NCI-H2196 treated with DMSO at 0.1 percent for 48 hours (cell line): ENCODE results near the gene APOOL.
"Not testable (repeated sequence)": the region's sequence is repeated elsewhere in the genome, so short reads cannot be mapped to it uniquely, and the experiment has no call there.

Source experiments
- DNase-seq: peaks from one replicate; lab custom pipeline; 2025; ENCODE audit not compliant: unreplicated experiment; lab: John Stamatoyannopoulos, UW

The APOOL gene, protein sequence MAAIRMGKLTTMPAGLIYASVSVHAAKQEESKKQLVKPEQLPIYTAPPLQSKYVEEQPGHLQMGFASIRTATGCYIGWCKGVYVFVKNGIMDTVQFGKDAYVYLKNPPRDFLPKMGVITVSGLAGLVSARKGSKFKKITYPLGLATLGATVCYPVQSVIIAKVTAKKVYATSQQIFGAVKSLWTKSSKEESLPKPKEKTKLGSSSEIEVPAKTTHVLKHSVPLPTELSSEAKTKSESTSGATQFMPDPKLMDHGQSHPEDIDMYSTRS

DNA sequence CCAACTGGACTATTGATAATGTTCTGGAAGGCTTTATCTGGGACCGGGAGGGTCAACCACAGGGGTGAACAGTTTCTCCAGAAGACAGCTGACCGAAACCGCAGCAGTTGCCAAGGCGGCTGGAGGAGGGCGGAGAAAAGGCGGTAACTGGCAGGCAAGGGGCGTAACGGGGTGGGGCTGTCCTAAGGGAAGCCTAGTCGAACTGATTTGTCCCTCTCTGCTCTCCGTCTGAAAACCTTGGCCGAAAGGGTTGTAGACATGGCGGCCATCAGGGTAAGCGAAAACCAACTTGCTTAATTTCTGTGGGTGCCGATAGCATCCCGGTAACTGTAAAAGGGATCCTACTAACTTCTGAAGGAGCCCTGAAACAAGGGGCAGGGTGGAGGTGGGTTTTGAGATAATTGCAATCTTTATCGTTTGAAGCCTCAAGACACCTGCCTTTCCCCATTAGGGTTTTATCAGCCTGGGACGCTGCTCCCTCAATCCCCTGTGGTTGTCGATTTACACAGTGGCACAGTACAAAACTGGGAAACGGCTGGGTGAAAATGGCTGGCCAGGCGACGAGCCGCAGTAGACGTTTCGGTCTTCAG lies at the start of gene APOOL:
Gene APOOL (plus strand): TSS at position 223 of the 590 bp plus-strand sequence. CDS start 36 bp downstream, at position 259.
- peak; percentile 79 for DNase-seq

DNA sequence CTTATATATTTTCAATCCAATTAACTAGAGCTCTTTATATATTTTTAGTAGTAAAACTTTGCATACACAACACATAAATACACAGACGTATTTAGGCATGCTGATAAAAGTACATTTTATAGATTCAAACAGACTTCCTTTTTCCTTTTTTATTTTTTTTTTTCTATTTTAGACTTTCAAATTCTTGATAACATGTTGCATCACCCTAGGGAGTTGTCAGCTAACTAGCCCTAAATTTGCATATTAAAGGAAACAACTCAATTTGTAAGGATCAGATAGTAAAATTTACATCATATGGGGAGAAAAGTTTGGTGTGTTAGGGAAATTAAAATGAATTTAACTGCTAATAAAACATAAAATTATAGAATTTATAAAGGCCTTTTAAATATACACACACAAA lies 47.4 kb upstream of the APOOL start:
- DNase-seq = no peak

DNA sequence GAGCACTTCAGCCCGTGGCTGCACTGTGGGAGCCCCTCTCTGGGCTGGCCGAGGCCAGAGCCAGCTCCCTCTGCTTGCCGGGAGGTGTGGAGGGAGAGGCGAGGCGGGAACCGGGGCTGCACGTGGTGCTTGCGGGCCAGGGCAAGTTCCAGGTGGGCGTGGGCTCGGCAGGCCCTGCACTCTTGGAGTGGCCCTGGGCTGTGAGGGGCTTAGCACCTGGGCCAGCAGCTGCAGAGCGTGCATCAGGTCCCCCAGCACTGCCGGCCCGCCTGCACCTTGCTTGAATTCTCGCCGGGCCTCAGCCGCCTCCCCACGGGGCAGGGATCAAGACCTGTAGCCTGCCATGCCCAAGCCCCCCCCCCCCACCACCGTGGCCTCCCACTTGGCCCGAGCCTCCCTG lies 28.9 kb upstream of the APOOL start:
- no peak for DNase-seq

DNA sequence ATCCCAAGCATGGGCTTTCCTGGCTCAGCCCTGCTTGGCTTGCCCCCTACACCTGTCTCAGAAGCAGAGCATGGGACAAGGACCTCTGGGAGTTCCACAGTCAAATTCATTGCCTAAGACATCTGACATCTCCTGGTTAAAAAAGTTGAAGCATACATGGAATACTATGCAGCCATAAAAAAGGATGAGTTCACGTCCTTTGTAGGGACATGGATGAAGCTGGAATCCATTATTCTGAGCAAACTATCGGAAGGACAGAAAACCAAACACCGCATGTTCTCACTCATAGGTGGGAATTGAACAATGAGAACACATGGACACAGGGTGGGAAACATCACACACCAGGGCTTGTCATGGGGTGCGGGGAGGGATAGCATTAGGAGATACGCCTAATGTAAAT lies 11.9 kb upstream of the APOOL start:
- not testable (repeated sequence) for DNase-seq

DNA sequence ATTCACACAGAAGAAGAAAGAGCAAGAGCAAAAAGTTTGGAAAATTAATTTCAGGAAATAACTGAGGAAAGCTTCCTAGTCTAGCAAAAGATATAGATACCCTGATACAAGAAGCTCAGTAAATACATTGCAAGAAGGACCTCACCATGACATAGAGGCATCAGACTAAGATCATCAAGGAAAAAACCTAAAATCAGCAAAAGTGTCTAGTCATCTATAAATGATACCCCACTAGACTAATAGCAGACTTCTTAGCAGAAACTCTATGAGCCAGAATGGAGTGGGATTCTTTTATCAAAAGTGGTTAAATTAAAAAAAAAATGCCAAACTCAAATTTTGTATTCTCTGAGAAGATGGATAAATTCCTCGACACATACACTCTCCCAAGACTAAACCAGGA lies 10.5 kb upstream of the APOOL start:
- no peak for DNase-seq

DNA sequence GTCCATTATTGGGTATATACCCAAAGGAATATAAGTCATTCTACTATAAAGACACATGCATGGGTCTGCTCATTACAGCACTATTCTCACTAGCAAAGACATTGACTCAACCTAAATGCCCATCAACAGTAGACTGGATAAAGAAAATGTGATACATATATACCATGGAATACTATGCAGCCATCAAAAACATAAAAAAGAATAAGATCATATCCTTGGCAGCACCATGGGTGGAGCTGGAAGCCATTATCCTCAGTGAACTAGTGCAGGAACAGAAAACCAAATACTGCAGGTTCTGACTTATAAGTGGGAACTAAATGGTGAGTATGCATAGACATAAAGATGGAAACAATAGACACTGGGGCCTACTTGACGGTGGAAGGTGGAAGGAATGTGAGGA lies 2.3 kb upstream of the APOOL start:
- no peak for DNase-seq

DNA sequence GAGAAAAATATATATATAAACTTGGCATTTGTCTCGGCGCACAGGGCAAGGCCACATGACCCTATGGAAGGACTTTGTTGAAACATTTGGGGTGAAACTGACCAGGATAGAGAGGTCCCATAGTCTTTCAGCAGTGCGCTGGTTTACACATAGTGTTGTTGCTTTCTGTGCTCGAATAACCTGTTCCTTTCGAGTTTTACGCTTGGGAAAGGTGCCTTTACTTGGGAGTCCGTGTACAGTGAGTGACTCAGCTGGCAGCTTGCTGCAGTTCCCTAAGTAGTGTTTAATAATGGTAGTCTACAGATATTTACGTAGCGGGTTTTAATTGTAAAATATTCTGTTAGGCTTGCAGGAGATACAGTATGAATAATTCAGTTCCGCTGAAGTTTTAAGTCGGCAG lies 578 bp downstream of the APOOL start:
- no peak for DNase-seq

DNA sequence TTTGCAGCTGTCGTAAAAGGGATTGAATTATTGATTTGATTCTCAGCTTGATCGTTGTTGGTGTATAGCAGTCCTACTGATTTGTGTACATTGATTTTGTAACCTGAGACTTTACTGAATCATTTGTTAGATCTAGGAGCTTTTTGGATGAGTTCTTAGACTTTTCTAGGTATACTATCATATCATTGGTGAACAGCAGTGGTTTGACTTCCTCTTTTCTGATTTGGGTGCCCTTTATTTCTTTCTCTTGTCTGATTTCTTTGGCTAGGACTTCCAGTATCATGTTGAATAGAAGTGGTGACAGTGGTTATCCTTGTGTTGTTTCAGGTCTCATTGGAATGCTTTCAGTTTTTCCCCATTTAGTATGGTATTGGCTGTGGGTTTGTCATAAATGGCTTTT lies 8.4 kb downstream of the APOOL start:
- DNase-seq = no peak

DNA sequence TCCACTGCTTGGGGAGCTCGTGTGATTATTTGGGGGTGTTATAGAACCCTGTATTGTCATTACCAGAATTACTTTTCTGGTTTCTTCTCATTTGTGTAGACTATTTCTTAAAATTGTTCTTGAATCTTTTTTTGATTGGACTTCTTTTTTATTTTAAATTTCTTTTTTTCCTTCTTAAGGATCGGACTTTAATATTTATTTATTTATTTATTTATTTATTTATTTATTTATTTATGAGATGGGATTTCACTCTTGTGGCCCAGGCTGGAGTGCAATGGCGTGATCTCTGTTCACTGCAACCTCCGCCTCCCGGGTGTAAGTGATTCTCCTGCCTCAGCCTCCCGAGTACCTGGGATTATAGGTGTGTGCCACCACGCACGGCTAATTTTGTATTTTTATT lies 11.7 kb downstream of the APOOL start:
- not testable (repeated sequence) for DNase-seq

DNA sequence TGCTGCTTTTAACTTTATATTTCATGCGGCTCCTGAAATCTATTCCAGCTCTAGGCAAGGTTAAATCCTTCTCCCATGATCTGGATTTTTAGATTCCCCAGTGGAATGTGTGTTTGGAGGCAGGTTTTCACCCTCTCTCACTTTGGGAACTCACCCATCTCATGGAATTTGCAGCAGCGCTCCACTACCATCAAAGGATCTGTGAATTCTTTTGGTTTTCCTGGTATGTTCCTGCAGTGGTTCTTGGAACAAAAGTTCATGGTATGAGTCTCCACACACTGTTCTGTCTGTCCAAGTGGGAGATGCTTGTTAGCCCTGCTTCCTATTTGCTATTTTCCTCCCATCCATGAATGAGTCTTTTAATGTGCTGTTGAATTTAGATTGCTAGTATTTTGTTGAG lies 14.0 kb downstream of the APOOL start:
- no peak for DNase-seq

DNA sequence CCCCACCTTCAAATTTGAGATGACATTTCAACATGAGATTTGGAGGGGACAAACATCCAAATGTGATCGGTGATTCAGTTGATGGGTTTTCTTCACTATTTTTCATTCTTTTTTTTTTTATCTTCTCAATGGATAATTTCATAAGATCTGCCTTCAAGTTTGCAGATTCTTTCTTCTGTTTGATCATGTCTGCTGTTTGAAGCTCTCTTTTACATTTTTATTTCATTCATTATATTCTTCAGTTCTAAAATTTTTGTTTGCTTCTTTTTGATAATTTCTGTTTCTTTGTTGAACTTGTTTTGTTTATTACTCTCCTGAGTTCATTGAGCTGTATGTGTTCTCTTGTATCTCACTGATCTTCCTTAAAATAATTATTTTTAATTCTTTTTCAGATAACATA lies 14.8 kb downstream of the APOOL start:
- DNase-seq = no peak

DNA sequence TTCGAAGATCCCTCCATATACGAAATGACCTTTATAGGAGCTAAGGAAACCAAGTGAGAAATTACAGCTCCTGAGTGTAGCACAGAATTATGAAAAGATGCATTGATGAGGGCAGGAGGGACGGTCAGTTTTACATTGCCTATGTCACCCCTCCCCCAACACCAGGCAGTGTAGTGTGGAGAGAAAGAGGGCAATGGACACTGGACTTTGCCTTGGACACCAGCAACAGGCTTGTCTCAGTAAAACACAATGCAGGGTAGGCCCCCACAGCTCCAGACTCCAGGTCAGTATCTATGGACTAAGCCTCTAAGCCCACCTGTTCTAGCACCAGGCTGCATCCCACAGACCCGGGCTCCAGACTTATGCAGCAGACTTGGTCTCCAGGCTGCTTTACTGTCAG lies 16.5 kb downstream of the APOOL start:
- DNase-seq = no peak

DNA sequence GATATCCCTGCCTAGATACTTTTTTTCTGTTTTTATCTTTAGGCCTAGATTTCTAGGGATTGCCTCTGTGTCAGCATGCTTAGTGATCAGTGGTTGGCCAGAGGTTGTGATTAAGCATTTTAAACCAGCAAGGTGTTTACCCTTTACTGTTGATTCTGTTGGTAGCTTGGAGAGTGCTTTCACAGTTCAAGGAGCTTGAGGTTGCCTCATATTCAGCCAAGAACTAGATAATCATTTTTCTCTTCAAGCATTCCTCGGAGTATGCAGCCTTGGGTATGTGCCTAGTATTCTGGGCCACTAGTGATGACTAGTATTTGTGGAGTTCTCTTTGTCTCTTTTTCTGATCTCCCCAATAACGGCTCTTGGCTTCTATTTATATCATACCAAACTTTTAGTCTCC lies 20.4 kb downstream of the APOOL start:
- no peak for DNase-seq

DNA sequence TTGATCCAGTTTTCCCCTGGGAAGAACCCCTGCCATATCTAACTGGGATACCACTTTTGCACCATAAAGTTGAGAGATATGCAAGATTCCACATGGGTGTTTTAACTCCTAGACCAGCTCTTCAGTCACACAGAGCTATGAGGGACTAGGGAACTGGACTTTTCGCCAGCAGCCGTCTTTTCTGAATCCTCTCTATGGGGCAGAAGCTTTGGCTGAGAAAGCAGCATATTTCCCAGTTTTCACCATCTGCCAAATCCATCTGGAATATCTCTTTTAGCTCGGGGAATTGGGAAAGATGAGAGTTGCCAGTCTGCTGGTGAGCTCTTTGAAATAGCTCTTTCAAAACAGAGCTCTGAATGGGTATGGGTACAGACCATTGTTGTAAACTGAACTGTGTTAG lies 20.9 kb downstream of the APOOL start:
- no peak for DNase-seq

DNA sequence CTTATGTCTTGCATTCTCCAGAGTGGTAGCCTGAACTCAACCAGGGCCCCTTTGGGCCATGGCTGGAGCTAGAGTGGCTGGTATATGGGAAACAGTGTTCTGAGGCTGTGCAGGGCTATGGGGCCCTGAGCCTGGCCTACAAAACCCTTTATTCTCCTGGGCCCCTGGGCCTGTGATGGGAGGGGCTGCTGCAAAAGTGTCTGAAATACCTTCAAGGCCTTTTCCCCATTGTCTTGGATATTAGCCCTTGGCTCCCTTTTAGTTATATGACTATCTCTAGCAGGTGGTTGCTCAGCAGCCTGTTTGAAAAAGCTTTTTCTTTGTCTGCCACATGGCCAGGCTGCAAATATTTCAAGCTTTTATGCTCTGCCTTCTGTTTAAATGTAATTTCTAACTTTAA lies 22.5 kb downstream of the APOOL start:
- DNase-seq = no peak

DNA sequence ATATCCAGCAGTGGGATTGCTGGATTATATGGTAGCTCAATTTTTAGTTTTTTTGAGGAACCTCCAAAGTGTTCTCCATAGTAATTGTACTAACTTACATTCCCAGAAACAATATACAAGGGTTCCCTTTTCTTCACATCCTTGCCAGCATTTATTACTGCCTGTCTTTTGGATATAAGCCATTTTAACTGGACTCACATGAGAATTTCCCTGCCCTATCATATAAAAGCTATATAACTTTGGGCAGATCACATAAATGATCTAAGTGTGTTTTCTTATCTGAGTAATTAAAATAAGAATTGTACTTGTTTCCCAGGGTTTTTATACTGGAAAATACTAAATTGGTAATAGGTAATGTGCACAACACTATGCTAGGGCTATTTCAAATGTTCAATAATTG lies 25.4 kb downstream of the APOOL start:
- no peak for DNase-seq

DNA sequence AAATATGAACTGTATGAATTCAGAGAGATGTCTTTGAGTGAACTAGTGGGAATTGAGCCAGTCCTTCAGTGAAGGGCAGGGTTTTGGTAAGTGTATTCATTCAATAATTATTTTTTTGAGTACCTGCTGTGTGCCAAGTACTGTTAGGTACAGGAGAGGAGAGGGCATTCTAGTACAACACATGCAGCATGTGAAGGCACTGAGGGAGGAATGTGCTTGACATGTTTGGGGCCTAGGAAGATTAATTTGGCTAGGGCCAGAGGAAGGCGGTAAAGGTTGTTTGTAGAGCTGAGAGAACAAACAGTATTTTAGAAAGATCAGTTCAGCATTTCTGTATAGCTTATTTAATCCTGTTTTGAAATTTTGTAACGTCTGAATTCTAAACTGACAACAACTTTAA lies 27.8 kb downstream of the APOOL start:
- DNase-seq = no peak

DNA sequence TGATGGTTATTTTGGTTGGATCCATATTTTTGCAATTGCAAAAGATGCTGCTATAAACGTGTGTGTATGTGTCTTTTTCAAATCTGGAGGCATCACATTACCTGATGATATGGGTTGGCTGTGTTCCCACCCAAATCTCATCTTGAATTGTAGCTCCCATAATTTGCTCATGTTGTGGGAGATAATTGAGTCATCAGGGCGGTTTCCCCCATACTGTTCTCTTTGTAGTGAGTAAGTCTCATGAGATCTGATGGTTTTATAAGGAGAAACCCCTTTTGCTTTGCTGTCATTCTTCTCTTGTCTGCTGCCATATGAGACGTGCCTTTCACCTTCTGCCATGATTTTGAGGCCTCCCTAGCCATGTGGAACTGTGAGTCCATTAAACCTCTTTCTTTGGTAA lies 33.4 kb downstream of the APOOL start:
- DNase-seq = no peak

DNA sequence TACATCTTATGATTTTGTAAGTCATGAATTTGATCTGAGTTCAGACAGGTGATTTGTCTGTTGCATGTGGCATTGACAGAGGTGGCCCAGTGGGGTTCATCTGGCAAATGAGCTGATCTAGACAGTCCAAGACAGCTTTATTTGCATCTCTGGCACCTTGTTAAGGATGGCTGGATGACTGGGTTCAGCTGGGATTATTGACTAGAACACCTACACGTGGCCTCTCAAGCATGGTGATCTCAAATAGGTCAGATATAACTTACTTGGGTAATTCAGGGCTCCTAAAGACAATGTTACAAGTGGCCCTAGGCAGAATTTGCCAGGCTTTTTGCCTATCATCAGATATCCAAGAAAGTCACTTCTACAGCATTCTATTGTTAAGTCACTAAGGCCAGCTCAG lies 48.0 kb downstream of the APOOL start:
- DNase-seq = no peak

DNA sequence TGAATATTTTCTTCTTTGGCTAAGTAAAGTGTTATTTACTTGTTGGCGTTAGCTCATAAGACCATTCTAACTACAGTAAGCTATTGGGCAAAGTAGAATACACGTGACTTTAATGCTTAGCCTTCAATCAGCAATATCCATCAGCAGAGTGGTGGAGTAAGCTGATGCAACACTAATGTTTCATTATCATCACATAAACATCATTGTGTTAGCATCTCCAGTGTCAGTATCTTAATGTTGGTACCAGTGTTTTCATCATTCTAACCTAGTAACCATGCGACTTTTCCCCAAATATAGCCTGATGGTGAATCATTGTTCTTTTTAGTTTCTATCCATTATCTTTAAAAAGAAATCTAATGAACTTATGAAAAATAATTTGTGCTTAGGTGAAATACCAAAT lies 48.5 kb downstream of the APOOL start:
- DNase-seq = no peak

DNA sequence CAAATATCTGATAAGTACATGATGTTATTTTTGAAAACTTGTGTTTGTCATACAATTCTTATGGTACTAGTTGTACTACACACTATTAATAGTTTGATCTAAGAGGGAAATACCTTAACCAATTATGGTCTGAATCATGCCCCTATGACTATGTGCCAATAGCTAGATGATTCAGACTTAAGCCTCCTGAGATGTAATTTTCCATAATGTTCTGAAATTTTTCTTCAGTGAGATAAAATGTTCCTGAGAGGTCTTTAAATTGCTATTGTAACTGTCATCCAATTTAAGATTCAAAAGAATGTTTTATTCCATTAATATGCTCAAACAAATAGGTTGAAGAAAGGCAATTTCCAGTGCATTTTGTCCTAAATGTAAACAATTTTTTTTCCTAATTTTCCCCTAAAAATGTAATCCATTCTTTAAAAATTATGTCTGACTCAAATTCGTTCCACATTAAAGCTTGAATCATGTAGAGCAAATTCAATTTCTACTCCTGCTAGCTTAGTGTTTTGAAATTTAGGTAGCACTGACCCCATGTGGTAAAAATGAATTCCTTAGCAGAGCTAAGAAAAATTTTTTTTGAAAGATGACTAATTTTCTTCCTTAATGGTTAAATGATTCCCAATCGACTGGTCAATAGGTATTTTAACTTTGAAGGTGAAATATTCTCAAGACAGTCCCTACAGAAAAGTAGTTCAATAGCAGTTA lies 49.1 kb downstream of the APOOL start:
- DNase-seq = no peak

DNA sequence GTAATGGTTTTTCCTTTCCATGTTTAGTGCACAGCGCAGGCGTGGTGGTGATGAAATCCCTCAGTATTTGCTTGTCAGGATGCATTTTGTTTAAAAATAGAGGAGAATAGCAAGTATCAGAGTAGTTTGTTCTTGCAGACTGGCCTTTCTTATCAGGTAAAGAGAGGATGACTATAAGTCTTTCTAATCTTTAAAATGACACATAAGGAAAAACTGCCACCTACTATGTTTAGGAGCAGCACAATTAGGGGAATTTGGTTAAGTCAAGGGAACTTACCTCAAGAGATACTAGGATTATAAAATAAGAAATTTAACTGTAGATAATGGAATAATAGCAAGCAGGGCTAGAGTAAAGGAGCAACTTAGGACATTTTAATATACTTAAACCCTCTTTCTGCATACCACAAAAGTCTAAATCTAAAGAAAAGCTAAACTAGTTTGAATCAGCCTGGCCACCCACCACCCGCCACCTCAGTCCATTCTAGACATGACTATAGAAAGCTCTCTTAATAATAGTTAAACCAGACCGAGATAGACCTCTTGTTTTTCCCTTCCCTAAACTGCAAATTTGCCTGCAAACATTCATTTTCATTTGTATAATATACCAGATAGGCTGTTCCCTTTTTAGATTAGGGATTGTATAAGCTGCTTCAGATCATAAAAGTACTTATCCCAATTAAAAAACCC lies 62.0 kb downstream of the APOOL start:
- no peak for DNase-seq
